H9 (cell line): ENCODE results near the gene RNF26. TPM values are rescaled to one million over a fixed set of nuclear protein-coding genes. Genes with fewer than 3 reads are reported as not detected.

ENCODE experiments used
- DNase-seq: peaks from one replicate; pipeline ENCODE4 v3.0.0-alpha.2; 2017
- H2AFZ ChIP-seq: one replicate; pipeline ENCODE4 v1.6.1; 2013; ENCODE audit warnings: mild to moderate bottlenecking, low read length, control low read depth, moderate library complexity
- H2AK5ac ChIP-seq: 2 replicates; pipeline ENCODE4 v1.6.1; 2013; ENCODE audit warnings: low read length, control low read depth, mixed read lengths; ENCODE audit not compliant: insufficient read length
- H2BK120ac ChIP-seq: one replicate; pipeline ENCODE4 v1.6.1; 2013; ENCODE audit warnings: low read depth, mild to moderate bottlenecking, low read length, control low read depth, inconsistent platforms; ENCODE audit not compliant: poor library complexity, severe bottlenecking
- H2BK12ac ChIP-seq: 2 replicates; pipeline ENCODE4 v1.6.1; 2013; ENCODE audit warnings: low read length, control low read depth, mixed read lengths, low read depth; ENCODE audit not compliant: insufficient read length
- H2BK15ac ChIP-seq: 2 replicates; pipeline ENCODE4 v1.6.1; 2013; ENCODE audit warnings: low read depth, low read length, control low read depth
- H2BK20ac ChIP-seq: one replicate; pipeline ENCODE4 v1.6.1; 2013; ENCODE audit warnings: low read depth, mild to moderate bottlenecking, low read length, control low read depth, inconsistent platforms; ENCODE audit not compliant: poor library complexity, severe bottlenecking
- H2BK5ac ChIP-seq: 2 replicates; pipeline ENCODE4 v1.6.1; 2013; ENCODE audit warnings: low read length, control low read depth, mixed read lengths; ENCODE audit not compliant: insufficient read length
- H3K14ac ChIP-seq: 2 replicates; pipeline ENCODE4 v1.6.1; 2013; ENCODE audit warnings: low read length, control low read depth; ENCODE audit not compliant: insufficient read depth
- H3K18ac ChIP-seq: 2 replicates; pipeline ENCODE4 v1.6.1; 2013; ENCODE audit warnings: low read depth, mild to moderate bottlenecking, mixed read lengths, low read length, control low read depth; ENCODE audit not compliant: insufficient read length
- H3K23ac ChIP-seq: 2 replicates; pipeline ENCODE4 v1.6.1; 2013; ENCODE audit warnings: low read length, control low read depth, mixed read lengths, low read depth; ENCODE audit not compliant: insufficient read length
- H3K23me2 ChIP-seq: 2 replicates; pipeline ENCODE4 v1.6.1; 2013; ENCODE audit warnings: low read depth, mild to moderate bottlenecking, mixed read lengths, low read length, control low read depth; ENCODE audit not compliant: insufficient read length, poor library complexity, severe bottlenecking
- H3K27ac ChIP-seq: 2 replicates; pipeline ENCODE4 v1.5.1; 2013; ENCODE audit warnings: low read length, control low read depth, mixed read lengths, low read depth; ENCODE audit not compliant: insufficient read length
- H3K27me3 ChIP-seq: 2 replicates; pipeline ENCODE4 v1.6.1; 2013; ENCODE audit warnings: low read length, control low read depth, inconsistent platforms; ENCODE audit not compliant: insufficient read depth
- H3K4ac ChIP-seq: 2 replicates; pipeline ENCODE4 v1.6.1; 2013; ENCODE audit warnings: low read depth, mild to moderate bottlenecking, control low read depth, inconsistent platforms, low read length, moderate library complexity
- H3K4me1 ChIP-seq: 2 replicates; pipeline ENCODE4 v1.6.1; 2013; ENCODE audit warnings: low read length, control low read depth, inconsistent platforms; ENCODE audit not compliant: insufficient read depth
- H3K4me2 ChIP-seq: 2 replicates; pipeline ENCODE4 v1.6.1; 2013; ENCODE audit warnings: low read length, control low read depth, mixed read lengths; ENCODE audit not compliant: insufficient read length, insufficient read depth
- H3K56ac ChIP-seq: 2 replicates; pipeline ENCODE4 v1.6.1; 2013; ENCODE audit warnings: low read depth, mild to moderate bottlenecking, mixed read lengths, low read length, control low read depth; ENCODE audit not compliant: insufficient read length
- H3K79me1 ChIP-seq: 2 replicates; pipeline ENCODE4 v1.6.1; 2013; ENCODE audit warnings: low read depth, mild to moderate bottlenecking, moderate library complexity, low read length, control low read depth, inconsistent platforms; ENCODE audit not compliant: insufficient read depth, poor library complexity, severe bottlenecking
- H3K79me2 ChIP-seq: 2 replicates; pipeline ENCODE4 v1.6.1; 2013; ENCODE audit warnings: low read length, control low read depth, inconsistent platforms; ENCODE audit not compliant: insufficient read depth
- H3K9ac ChIP-seq: 2 replicates; pipeline ENCODE4 v1.6.1; 2013; ENCODE audit warnings: low read length, control low read depth, mixed read lengths; ENCODE audit not compliant: insufficient read length; ENCODE audit errors: extremely low read depth
- H3K9me3 ChIP-seq: one replicate; pipeline ENCODE4 v1.6.1; 2013; ENCODE audit warnings: low read depth, low read length, inconsistent platforms; ENCODE audit not compliant: control insufficient read depth
- H3T11ph ChIP-seq: one replicate; pipeline ENCODE4 v1.6.1; 2013; ENCODE audit warnings: mild to moderate bottlenecking, low read length, control low read depth, inconsistent platforms
- H4K20me1 ChIP-seq: one replicate; pipeline ENCODE4 v1.6.1; 2013; ENCODE audit not compliant: control insufficient read depth, insufficient read length, insufficient read depth
- H4K5ac ChIP-seq: 2 replicates; pipeline ENCODE4 v1.6.1; 2013; ENCODE audit warnings: low read depth, mild to moderate bottlenecking, mixed read lengths, low read length, control low read depth; ENCODE audit not compliant: insufficient read length
- H4K8ac ChIP-seq: replicated peaks from 2 replicates; pipeline ENCODE4 v1.6.1; 2013; ENCODE audit warnings: low read length, control low read depth, mixed read lengths, low read depth; ENCODE audit not compliant: insufficient read length
- H4K91ac ChIP-seq: 2 replicates; pipeline ENCODE4 v1.6.1; 2013; ENCODE audit warnings: low read depth, mild to moderate bottlenecking, moderate library complexity, mixed read lengths, low read length, control low read depth; ENCODE audit not compliant: insufficient read length
- H3K27ac Mint-ChIP-seq, 3 experiments: 2 replicates in 2 of 3; 3 replicates in 1 of 3; pipeline ENCODE4 v1.8.0; 2020 to 2021; ENCODE audit warnings: mixed read lengths in 3 of 3, mild to moderate bottlenecking in 1 of 3, moderate library complexity in 1 of 3
- H3K27me3 Mint-ChIP-seq: 2 replicates; pipeline ENCODE4 v1.8.0; 2021; ENCODE audit warnings: low read depth, mild to moderate bottlenecking, moderate library complexity, mixed read lengths
- H3K36me3 Mint-ChIP-seq, 3 experiments: 2 replicates in 2 of 3; 3 replicates in 1 of 3; pipeline ENCODE4 v1.8.0; 2020 to 2021; ENCODE audit warnings: low read depth in 3 of 3, mixed read lengths in 3 of 3; ENCODE audit not compliant: insufficient read depth in 1 of 3
- H3K4me1 Mint-ChIP-seq, 2 experiments: 2 replicates each; pipeline ENCODE4 v1.8.0; 2020; ENCODE audit warnings: mixed read lengths in 2 of 2
- H3K4me3 Mint-ChIP-seq, 2 experiments: 2 replicates in 1 of 2; 3 replicates in 1 of 2; pipeline ENCODE4 v1.8.0; 2020 to 2021; ENCODE audit warnings: mild to moderate bottlenecking in 2 of 2, mixed read lengths in 2 of 2, moderate library complexity in 1 of 2
- H3K9me3 Mint-ChIP-seq, 2 experiments: 2 replicates in 1 of 2; 3 replicates in 1 of 2; pipeline ENCODE4 v1.8.0; 2020; ENCODE audit warnings: mild to moderate bottlenecking in 2 of 2, mixed read lengths in 2 of 2, moderate library complexity in 1 of 2
- WGBS: extraction: QIAGEN DNeasy Blood & Tissue Kit; methylation state at CpG from one replicate; pipeline ENCODE4 v1.1.7; 2013; ENCODE audit warnings: missing lambda C conversion rate, low lambda C conversion rate, mixed read lengths; ENCODE audit not compliant: insufficient read length; ENCODE audit errors: extremely low coverage; 5-methylcytosine and 5-hydroxymethylcytosine counted together
- total RNA-seq: library from RNA; stranded (reverse); gene quantifications from 2 replicates; pipeline ENCODE4 v1.2.1, GENCODE V29; 2021
- TF ChIP-seq, protein P1 (sequence below): fragments of 200-600 bp; sonication (generic); conservative IDR thresholded peaks from 3 replicates; pipeline ENCODE4 v1.8.0; 2021; ENCODE audit warnings: antibody characterized with exemption, mild to moderate bottlenecking

RNF26 gene
- total RNA-seq, 1 experiment from 2014 or later = 57.6 TPM

DNA sequence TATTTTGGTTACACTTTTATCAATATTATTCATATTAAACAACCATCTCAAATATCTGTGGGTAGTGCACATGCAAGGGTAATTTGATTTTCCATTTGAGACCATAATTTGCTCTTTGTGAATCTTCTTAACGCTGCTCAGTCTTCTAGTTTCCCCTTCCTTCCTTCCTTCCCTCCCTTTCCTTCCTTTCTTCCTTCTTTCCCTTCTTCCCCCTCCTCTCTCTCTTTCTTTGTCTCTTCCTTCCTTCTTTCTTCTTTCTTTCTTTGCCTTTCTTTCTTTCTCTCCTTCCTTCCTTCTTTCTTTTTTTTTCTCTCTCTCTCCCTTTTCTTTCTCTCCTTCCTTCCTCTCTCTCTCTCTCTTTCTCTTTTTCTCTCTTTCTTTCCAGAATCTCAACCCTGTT lies 4.1 kb upstream of the RNF26 start:
- H3K4me1 ChIP-seq = no peaks in the 10 kb centered on the region; the same call in 1 of the 2 replicates
- peaks cover 14 to 31% of the 10 kb centered on the region in 2 experiments for H3K4me1 Mint-ChIP-seq
- H2BK120ac ChIP-seq = no peak overlapping the region
- H3K4me3 Mint-ChIP-seq = no peak overlapping the region
- H3K9me3 ChIP-seq = no peaks in the 10 kb centered on the region
- no peak overlapping the region for H3K14ac ChIP-seq
- H2BK5ac ChIP-seq = no peak overlapping the region
- no peak overlapping the region for H3K18ac ChIP-seq
- H3K56ac ChIP-seq = no peak overlapping the region
- no peak overlapping the region for H4K91ac ChIP-seq
- H4K5ac ChIP-seq = no peak overlapping the region
- TF ChIP-seq, protein P1, sequence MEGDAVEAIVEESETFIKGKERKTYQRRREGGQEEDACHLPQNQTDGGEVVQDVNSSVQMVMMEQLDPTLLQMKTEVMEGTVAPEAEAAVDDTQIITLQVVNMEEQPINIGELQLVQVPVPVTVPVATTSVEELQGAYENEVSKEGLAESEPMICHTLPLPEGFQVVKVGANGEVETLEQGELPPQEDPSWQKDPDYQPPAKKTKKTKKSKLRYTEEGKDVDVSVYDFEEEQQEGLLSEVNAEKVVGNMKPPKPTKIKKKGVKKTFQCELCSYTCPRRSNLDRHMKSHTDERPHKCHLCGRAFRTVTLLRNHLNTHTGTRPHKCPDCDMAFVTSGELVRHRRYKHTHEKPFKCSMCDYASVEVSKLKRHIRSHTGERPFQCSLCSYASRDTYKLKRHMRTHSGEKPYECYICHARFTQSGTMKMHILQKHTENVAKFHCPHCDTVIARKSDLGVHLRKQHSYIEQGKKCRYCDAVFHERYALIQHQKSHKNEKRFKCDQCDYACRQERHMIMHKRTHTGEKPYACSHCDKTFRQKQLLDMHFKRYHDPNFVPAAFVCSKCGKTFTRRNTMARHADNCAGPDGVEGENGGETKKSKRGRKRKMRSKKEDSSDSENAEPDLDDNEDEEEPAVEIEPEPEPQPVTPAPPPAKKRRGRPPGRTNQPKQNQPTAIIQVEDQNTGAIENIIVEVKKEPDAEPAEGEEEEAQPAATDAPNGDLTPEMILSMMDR = no peak
- H3K27me3 ChIP-seq = no peaks in the 10 kb centered on the region
- no peaks in the 10 kb centered on the region; the same call in 1 of the 2 replicates for H3K27me3 Mint-ChIP-seq
- H2BK20ac ChIP-seq = no peak overlapping the region
- H3K79me1 ChIP-seq = peaks cover 3% of the 10 kb centered on the region
- DNase-seq = no peak
- no peak overlapping the region for H2BK12ac ChIP-seq
- no peak overlapping the region for H2AFZ ChIP-seq
- no peak overlapping the region for H3K4ac ChIP-seq
- no peak overlapping the region for H3K27ac Mint-ChIP-seq
- H2BK15ac ChIP-seq = no peak overlapping the region
- peaks cover 6% of the 10 kb centered on the region for H3K23me2 ChIP-seq
- no peak overlapping the region for H2AK5ac ChIP-seq
- no peaks in the 10 kb centered on the region for H4K20me1 ChIP-seq
- H3K23ac ChIP-seq = no peak overlapping the region
- no peak overlapping the region for H3T11ph ChIP-seq
- peaks cover 3% of the 10 kb centered on the region; the same call in 1 of the 2 replicates for H3K79me2 ChIP-seq
- H3K9ac ChIP-seq = no peak overlapping the region
- no peak overlapping the region for H3K27ac ChIP-seq
- H3K4me2 ChIP-seq = no peak overlapping the region
- H3K36me3 Mint-ChIP-seq = peaks cover 0 to 4% (median 0%) of the 10 kb centered on the region in 3 experiments; a peak in 1 of 7 replicates
- no CpG with 5 or more reads among the region's 1 CpG for WGBS
- no peaks in the 10 kb centered on the region; a peak in 1 of 5 replicates for H3K9me3 Mint-ChIP-seq
- no peak overlapping the region for H4K8ac ChIP-seq
